Mesendoderm (in vitro differentiated cells): ENCODE data around the gene HMOX1.
A peak's percentile ranks its signal among the peaks of the same experiment; 100 is the strongest.

Experiments used
- DNase-seq: peaks from one replicate; pipeline ENCODE4 v3.0.0; 2013
- H2AK5ac ChIP-seq: 2 replicates; pipeline ENCODE4 v1.6.1; 2013; ENCODE audit warnings: low read length, inconsistent platforms
- H2BK120ac ChIP-seq: 2 replicates; pipeline ENCODE4 v1.6.1; 2013; ENCODE audit warnings: low read depth, mild to moderate bottlenecking, low read length, moderate library complexity, mixed read lengths
- H2BK15ac ChIP-seq: replicated peaks from 2 replicates; pipeline ENCODE4 v1.6.1; 2013; ENCODE audit warnings: low read depth, mild to moderate bottlenecking, moderate library complexity
- H2BK5ac ChIP-seq: 2 replicates; pipeline ENCODE4 v1.6.1; 2013; ENCODE audit warnings: low read length, inconsistent platforms
- H3K18ac ChIP-seq: 2 replicates; pipeline ENCODE4 v1.6.1; 2013; ENCODE audit warnings: mild to moderate bottlenecking, low read length, mixed read lengths
- H3K23ac ChIP-seq: one replicate; pipeline ENCODE4 v1.6.1; 2013; ENCODE audit warnings: low read length
- H3K27ac ChIP-seq: 2 replicates; pipeline ENCODE4 v1.5.1; 2013; ENCODE audit warnings: low read depth, mild to moderate bottlenecking, inconsistent platforms, low read length, moderate library complexity
- H3K27me3 ChIP-seq: 2 replicates; pipeline ENCODE4 v1.6.1; 2013; ENCODE audit warnings: low read length, control low read depth, mild to moderate bottlenecking, inconsistent platforms; ENCODE audit not compliant: insufficient read depth, poor library complexity
- H3K36me3 ChIP-seq: 2 replicates; pipeline ENCODE4 v1.6.1; 2013; ENCODE audit warnings: low read length, inconsistent platforms; ENCODE audit not compliant: control insufficient read depth, insufficient read depth
- H3K4ac ChIP-seq: one replicate; pipeline ENCODE4 v1.6.1; 2013; ENCODE audit warnings: low read depth, mild to moderate bottlenecking, low read length, moderate library complexity
- H3K4me1 ChIP-seq: 2 replicates; pipeline ENCODE4 v1.6.1; 2013; ENCODE audit warnings: low read depth, low read length, inconsistent platforms; ENCODE audit not compliant: control insufficient read depth
- H3K4me2 ChIP-seq: 2 replicates; pipeline ENCODE4 v1.6.1; 2013; ENCODE audit warnings: low read length
- H3K4me3 ChIP-seq: 2 replicates; pipeline ENCODE4 v1.5.1; 2013; ENCODE audit warnings: mild to moderate bottlenecking, low read length
- H3K56ac ChIP-seq: one replicate; pipeline ENCODE4 v1.6.1; 2013; ENCODE audit warnings: low read length
- H3K79me1 ChIP-seq: 2 replicates; pipeline ENCODE4 v1.6.1; 2013; ENCODE audit warnings: low read length, inconsistent platforms
- H3K79me2 ChIP-seq: 2 replicates; pipeline ENCODE4 v1.6.1; 2013; ENCODE audit warnings: mild to moderate bottlenecking, low read length; ENCODE audit not compliant: control insufficient read depth, insufficient read depth
- H3K9ac ChIP-seq: 2 replicates; pipeline ENCODE4 v1.6.1; 2013; ENCODE audit warnings: low read length, inconsistent platforms
- H4K5ac ChIP-seq: one replicate; pipeline ENCODE4 v1.6.1; 2013; ENCODE audit warnings: low read length
- H4K8ac ChIP-seq: one replicate; pipeline ENCODE4 v1.6.1; 2013; ENCODE audit warnings: low read depth, mild to moderate bottlenecking, control low read depth, low read length, moderate library complexity
- WGBS: extraction: QIAGEN DNeasy Blood & Tissue Kit; methylation state at CpG from one replicate; pipeline ENCODE4 v1.1.7; 2013; ENCODE audit warnings: low lambda C conversion rate, missing lambda C conversion rate; ENCODE audit not compliant: insufficient coverage; ENCODE audit errors: extremely low coverage; 5-methylcytosine and 5-hydroxymethylcytosine counted together

HMOX1 gene

DNA sequence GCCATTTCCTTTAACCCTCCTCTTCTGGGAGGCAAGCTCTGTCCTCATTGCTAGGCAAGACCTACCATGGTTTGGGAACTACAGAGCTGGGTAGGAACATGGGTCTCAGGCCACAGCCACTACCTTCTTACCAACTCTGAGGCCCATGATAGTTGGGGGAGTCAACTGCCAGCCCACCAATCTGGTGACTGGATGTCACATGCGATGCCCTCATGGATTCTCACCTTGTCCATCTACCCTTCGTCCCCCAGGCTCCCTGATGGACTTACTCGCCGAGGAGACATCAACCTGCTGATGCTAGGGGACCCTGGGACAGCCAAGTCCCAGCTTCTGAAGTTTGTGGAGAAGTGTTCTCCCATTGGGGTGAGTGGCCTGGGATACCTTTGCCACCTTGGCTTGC is 32.7 kb downstream of the HMOX1 start:
- Histone ChIP-seq H3K27me3 (no peaks in the 10 kb centered on the region), H3K36me3 (peaks cover 51% of the 10 kb centered on the region), H3K4me1 (no peaks in the 10 kb centered on the region), H4K8ac (no peak overlapping the region), H2AK5ac (no peak overlapping the region), H2BK120ac (no peak overlapping the region), H2BK5ac (no peak overlapping the region), H2BK15ac (no peak overlapping the region), H3K9ac (no peak overlapping the region), H3K4me2 (no peak overlapping the region), H3K56ac (no peak overlapping the region), H3K79me1 (no peaks in the 10 kb centered on the region), H3K4ac (no peak overlapping the region), H3K4me3 (no peak overlapping the region), H3K18ac (no peak overlapping the region), H3K79me2 (no peaks in the 10 kb centered on the region), H3K27ac (no peak overlapping the region), H3K23ac (no peak overlapping the region), H4K5ac (no peak overlapping the region)
- DNase-seq = no peak
- no CpG with 5 or more reads among the region's 4 CpGs for WGBS

DNA sequence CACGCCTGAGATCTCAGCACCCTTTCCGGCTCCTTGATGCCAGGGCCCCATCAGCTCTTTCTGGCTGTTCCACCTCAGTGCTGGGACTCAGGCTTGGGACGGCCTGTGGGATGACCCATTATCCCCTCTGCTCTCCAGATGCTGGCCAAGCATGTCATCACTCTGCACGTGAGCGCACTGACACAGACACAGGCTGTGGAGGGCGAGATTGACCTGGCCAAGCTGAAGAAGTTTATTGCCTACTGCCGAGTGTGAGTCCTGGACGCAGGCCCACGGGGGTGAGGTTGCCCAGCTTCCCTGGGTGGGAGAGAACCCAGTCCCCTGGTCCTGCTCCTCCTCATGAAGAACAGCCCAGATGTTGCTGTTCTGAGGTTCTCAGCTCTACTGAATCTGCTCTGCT is 36.7 kb downstream of the HMOX1 start:
- H3K18ac ChIP-seq = no peak overlapping the region
- no CpG with 5 or more reads among the region's 9 CpGs for WGBS

DNA sequence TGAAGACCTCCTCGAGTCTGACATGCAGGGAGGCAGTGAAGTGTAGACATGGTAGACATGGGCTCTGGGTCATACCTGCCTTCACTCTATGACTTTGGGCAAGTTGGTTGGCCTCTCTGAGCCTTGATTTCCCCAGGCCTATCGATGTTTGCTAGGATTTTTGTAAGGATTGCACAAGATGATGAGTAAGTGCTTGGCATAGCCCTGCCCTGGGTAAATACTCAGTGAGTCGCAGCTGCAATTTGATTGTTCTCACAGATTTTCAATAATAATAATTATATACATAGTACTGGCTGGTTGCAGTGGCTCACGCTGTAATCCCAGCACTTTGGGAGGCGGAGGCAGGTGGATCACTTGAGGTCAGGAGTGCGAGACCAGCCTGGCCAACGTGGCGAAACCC is 37.2 kb downstream of the HMOX1 start:
- H2BK5ac ChIP-seq = no peak overlapping the region
- H3K4me2 ChIP-seq = no peak overlapping the region
- no peak overlapping the region for H3K18ac ChIP-seq
- DNase-seq = no peak
- no peak overlapping the region for H3K56ac ChIP-seq
- peaks cover 49% of the 10 kb centered on the region for H3K36me3 ChIP-seq
- H3K4ac ChIP-seq = no peak overlapping the region
- no peaks in the 10 kb centered on the region for H3K4me1 ChIP-seq
- H3K4me3 ChIP-seq = no peak overlapping the region
- H2AK5ac ChIP-seq = no peak overlapping the region
- no peak overlapping the region for H2BK15ac ChIP-seq
- no peak overlapping the region for H2BK120ac ChIP-seq
- WGBS = no CpG with 5 or more reads among the region's 8 CpGs
- H3K9ac ChIP-seq = no peak overlapping the region
- no peak overlapping the region for H3K27ac ChIP-seq
- no peaks in the 10 kb centered on the region for H3K79me1 ChIP-seq
- H3K79me2 ChIP-seq = no peaks in the 10 kb centered on the region
- no peak overlapping the region for H4K8ac ChIP-seq
- H3K27me3 ChIP-seq = no peaks in the 10 kb centered on the region
- H3K23ac ChIP-seq = no peak overlapping the region
- H4K5ac ChIP-seq = no peak overlapping the region

More for the DNA sequence above, 36.7 kb downstream of the HMOX1 start:
- no peak overlapping the region for H3K27ac ChIP-seq
- H2AK5ac ChIP-seq = no peak overlapping the region
- H2BK120ac ChIP-seq = no peak overlapping the region
- no peak overlapping the region for H2BK5ac ChIP-seq
- no peaks in the 10 kb centered on the region for H3K27me3 ChIP-seq
- H3K56ac ChIP-seq = no peak overlapping the region
- no peak overlapping the region for H3K4me3 ChIP-seq
- no peaks in the 10 kb centered on the region for H3K79me2 ChIP-seq
- H3K79me1 ChIP-seq = no peaks in the 10 kb centered on the region
- H3K4me1 ChIP-seq = no peaks in the 10 kb centered on the region
- H3K36me3 ChIP-seq = peaks cover 47% of the 10 kb centered on the region
- H3K9ac ChIP-seq = no peak overlapping the region
- no peak overlapping the region for H3K23ac ChIP-seq
- no peak overlapping the region for H3K4me2 ChIP-seq
- H3K4ac ChIP-seq = no peak overlapping the region
- no peak overlapping the region for H4K8ac ChIP-seq
- H2BK15ac ChIP-seq = no peak overlapping the region
- DNase-seq = no peak
- no peak overlapping the region for H4K5ac ChIP-seq

DNA sequence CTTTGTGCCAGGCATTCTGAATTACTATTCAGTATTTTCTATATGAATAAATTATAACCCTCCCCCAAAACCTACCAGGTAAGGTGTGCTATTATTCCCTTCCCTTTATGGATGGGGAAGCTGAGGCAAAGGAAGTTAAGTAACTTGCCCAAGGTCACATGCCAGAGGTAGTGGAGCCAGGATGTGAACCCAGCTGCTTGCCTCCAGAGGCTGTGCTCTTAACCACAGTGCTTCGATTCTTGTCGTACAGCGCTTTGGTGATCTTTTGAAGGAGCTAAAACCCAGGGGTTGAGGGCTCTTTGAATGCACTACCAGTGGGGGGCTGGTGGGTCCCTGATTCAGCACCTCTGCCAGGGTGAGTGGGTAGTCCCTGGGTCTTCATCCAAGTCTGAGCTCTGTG is 37.8 kb downstream of the HMOX1 start:
- DNase-seq = no peak
- no peak overlapping the region for H2BK120ac ChIP-seq
- H3K9ac ChIP-seq = no peak overlapping the region
- H2BK15ac ChIP-seq = no peak overlapping the region
- no peak overlapping the region for H3K4me2 ChIP-seq
- no peak overlapping the region for H3K23ac ChIP-seq
- H3K4me3 ChIP-seq = no peak overlapping the region
- H3K27me3 ChIP-seq = no peaks in the 10 kb centered on the region
- H2BK5ac ChIP-seq = no peak overlapping the region
- H3K4ac ChIP-seq = no peak overlapping the region
- H3K79me1 ChIP-seq = no peaks in the 10 kb centered on the region
- no CpG with 5 or more reads among the region's 3 CpGs for WGBS
- H3K18ac ChIP-seq = no peak overlapping the region
- no peak overlapping the region for H4K8ac ChIP-seq
- H3K56ac ChIP-seq = no peak overlapping the region
- no peak overlapping the region for H3K27ac ChIP-seq
- H3K79me2 ChIP-seq = no peaks in the 10 kb centered on the region
- no peak overlapping the region for H4K5ac ChIP-seq
- H3K4me1 ChIP-seq = no peaks in the 10 kb centered on the region
- peaks cover 53% of the 10 kb centered on the region for H3K36me3 ChIP-seq
- no peak overlapping the region for H2AK5ac ChIP-seq

DNA sequence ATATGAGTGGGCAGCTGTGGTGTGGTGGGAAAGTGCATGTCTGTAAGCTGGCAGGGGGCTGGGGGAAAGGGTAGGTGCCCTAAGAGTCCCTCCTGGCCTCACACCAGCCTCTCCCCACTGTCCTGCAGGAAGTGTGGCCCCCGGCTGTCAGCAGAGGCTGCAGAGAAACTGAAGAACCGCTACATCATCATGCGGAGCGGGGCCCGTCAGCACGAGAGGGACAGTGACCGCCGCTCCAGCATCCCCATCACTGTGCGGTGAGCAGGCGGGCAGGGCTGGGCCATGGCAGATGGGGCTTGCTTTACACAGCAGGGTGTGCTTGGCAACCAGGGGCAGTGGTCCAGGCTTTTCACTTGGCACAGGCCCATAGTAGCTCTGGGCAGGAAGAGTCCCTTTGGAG is 38.9 kb downstream of the HMOX1 start:
- Histone ChIP-seq H2BK5ac (no peak overlapping the region), H3K79me2 (no peaks in the 10 kb centered on the region), H3K36me3 (peaks cover 57% of the 10 kb centered on the region), H3K4ac (no peak overlapping the region), H3K23ac (no peak overlapping the region), H3K4me1 (no peaks in the 10 kb centered on the region), H3K56ac (no peak overlapping the region), H4K8ac (no peak overlapping the region), H3K27me3 (no peaks in the 10 kb centered on the region), H4K5ac (no peak overlapping the region), H2BK120ac (no peak overlapping the region), H3K18ac (no peak overlapping the region), H3K4me2 (no peak overlapping the region), H3K9ac (no peak overlapping the region), H3K27ac (no peak overlapping the region), H3K4me3 (no peak overlapping the region), H2AK5ac (no peak overlapping the region), H3K79me1 (no peaks in the 10 kb centered on the region), H2BK15ac (no peak overlapping the region)
- no CpG with 5 or more reads among the region's 10 CpGs for WGBS
- no peak for DNase-seq

DNA sequence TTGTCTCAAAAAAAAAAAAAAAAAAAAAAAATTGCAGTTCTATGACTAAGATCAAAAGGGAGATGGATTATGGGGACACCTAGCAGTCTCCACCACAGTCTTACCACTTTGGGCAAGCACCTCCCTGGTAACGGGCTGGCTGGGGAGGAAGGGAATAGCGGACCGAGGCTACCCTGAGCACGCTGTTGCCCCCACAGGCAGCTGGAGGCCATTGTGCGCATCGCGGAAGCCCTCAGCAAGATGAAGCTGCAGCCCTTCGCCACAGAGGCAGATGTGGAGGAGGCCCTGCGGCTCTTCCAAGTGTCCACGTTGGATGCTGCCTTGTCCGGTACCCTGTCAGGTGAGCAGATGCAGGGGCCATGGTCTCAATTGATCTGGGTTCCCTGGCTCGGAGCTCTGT is 40.2 kb downstream of the HMOX1 start:
- Histone ChIP-seq H3K27me3 (no peaks in the 10 kb centered on the region), H3K27ac (no peak overlapping the region), H2AK5ac (no peak overlapping the region), H3K56ac (no peak overlapping the region), H2BK5ac (no peak overlapping the region), H3K79me2 (no peaks in the 10 kb centered on the region), H2BK15ac (no peak overlapping the region), H4K8ac (no peak overlapping the region), H3K4me3 (no peak overlapping the region), H4K5ac (no peak overlapping the region), H3K4me2 (no peak overlapping the region), H3K23ac (no peak overlapping the region), H3K4ac (no peak overlapping the region), H3K36me3 (peaks cover 52% of the 10 kb centered on the region), H2BK120ac (no peak overlapping the region), H3K4me1 (no peaks in the 10 kb centered on the region), H3K79me1 (peaks cover 4% of the 10 kb centered on the region), H3K18ac (no peak overlapping the region), H3K9ac (no peak overlapping the region)
- peak; percentile 38 for DNase-seq
- no CpG with 5 or more reads among the region's 12 CpGs for WGBS
